GM21360 (cell line): ENCODE measurements around the gene NRG3.
"Not testable (repeated sequence)": the region's sequence is repeated elsewhere in the genome, so short reads cannot be mapped to it uniquely, and the experiment has no call there.

ENCODE experiments used
- ATAC-seq: cut with Tn5 transposase; IDR thresholded peaks from one replicate; pipeline ENCODE4 v1.9.1; 2021; ENCODE audit warnings: mild to moderate bottlenecking, moderate library complexity; ENCODE audit not compliant: unreplicated experiment

Gene NRG3

DNA sequence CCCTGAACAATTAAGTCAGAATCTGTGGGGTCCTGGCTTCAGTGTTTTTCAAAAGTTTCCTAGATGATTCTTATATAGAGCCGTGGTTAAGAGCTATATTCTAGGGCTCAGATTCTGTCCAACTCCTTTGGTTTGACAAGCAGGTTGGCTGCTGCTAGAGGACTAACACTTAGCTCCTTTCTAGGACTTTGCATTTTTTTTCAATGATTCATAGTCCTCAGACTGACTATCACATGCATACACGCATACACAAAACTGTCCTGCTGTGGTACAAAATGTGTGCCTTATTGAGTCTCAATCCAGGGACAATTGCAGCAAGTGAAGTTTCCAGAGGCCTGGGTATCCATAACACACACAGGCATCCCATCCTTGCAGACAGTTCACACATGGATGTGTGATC is 392.0 kb downstream of the NRG3 start:
- no peak for ATAC-seq

DNA sequence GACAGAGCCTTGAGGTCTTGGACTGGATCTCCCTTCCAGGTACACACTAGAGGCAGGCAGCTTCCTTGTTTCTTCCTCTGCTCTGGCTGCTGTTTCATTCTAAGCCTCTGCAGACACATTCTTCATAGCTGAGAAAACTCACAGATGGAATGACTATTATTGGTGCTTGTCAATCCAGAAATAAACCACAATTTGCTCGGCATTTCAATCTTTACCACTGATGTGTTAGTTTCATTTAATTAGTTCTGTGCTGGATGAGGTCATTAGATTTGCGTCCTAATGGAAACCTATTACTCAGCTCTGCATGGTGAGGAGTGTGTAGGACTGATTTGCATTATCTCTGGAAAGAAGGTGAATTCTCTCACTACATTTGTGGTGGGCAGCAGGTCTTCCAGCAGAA is 392.5 kb downstream of the NRG3 start:
- no peak for ATAC-seq

DNA sequence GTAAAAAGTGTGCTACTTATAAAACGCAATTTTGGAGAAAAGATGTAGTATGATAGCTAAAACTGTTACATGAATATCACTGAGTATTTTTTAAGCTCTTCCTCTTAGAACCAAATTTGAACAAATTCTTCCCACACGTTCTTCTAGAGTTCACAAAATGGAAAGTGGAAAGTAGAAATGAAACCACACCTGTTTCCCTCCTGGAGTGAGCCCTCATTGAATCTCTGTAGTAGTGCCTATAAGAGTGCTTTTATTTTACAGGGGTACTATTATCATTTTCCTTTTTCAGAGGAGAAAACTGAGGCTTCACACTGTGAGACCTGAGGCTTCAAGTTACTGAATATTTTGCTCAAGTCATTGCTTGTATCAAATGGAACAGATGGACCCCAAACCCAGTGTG is 393.0 kb downstream of the NRG3 start:
- ATAC-seq: no peak

DNA sequence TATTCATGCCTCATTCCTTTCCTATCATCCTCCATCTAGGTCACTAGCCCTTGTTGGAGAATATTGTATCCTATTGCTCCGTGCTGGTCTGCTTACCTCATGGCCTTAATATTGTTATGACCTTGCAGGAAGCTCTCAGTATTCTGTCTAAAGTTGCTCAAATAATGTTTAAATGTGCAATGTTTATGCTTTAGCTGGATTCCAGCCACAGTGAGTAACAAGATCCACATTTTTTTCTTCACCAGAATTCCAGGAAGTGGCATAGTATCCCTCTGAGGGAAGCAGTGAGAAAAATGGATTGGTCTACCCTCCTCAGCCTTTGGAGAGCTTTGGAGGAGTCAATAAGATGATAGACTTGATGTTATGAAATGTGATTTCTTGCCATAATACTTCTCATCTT is 402.6 kb downstream of the NRG3 start:
- ATAC-seq: no peak

DNA sequence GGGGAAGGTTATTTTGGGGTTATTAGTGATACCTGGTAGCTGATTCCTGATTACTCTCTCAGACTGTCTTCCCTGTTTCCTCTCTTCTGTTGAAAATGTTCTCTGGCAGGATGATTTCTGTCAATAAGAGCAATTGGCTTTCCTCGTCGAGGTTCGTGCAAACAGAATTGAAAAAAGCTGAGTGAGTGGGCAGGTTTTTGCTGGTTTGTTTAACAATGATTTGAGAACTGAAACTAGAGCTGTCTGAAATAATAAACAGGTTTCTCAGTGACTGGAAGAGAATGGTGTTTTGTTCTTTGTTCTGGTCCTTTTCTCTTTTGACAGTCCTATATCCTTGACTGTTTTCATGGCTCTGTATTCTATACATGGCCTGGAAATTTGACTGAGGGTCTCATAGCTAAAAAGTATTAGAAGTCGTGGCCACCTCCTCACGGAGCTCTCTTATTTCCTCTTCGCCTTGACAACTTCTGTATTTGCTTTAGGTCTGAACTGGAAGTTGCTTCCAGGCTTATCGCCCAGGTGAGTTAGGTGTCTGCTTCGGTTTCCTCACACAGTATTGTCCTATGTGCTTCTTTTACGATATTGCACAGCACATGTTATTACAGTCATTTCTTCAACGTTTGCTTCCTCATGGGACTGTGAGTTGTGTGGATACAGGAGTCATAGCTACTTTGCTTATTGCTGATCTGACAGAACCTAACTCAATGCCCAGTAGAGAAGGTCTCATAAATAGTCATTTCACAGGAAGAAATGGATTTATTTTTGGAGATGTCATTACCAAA is 403.6 kb downstream of the NRG3 start:
- ATAC-seq: no peak

DNA sequence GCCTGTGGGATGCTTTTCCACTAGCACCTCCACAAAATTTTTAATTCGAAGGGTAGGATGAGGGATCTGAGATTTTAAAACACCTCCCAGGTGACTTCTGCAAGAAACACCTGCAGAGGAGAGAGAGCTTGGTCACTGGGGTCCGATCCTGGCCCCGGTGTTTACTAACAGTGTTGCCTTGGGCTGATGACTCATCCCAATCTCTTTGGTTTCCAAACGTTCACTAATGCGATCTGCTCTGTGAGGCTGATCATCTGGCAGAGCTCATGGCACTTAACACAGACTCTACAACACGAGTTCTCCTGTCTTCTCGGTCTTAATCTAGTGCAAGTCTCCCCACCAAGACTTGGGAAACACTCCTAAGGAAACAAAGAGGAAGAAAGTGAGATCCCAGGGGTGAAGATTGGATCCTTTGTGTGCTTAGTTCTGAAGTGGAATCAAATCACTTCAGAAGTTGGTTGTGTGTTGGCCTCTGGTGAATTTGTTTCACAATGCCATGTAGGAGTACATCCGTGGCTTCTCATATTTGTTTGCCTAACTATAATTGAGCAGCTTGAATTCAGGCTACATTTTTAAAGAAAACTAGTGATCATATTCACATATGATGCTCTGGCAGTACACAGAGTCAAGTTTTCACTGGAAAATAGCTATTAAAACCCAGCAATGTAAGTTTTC is 407.9 kb downstream of the NRG3 start:
- ATAC-seq: no peak

DNA sequence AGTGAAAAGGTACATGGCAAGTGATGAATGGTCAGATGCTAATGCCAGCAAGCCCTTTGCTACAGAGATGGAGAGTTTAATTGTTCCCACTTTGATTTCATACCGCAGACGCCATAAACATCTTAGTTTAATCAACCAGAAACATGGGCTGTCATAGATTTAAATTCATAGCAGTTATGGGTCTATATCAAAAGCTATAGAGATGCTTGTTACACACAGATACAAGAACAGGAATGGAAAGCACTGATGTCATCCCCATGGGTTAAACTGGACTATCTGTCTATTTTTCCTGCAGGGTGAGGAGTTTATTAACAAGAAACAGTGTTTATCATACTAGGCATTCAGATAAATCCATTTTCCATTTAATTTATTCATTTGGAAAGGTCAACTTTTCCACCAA is 409.2 kb downstream of the NRG3 start:
- no peak for ATAC-seq

DNA sequence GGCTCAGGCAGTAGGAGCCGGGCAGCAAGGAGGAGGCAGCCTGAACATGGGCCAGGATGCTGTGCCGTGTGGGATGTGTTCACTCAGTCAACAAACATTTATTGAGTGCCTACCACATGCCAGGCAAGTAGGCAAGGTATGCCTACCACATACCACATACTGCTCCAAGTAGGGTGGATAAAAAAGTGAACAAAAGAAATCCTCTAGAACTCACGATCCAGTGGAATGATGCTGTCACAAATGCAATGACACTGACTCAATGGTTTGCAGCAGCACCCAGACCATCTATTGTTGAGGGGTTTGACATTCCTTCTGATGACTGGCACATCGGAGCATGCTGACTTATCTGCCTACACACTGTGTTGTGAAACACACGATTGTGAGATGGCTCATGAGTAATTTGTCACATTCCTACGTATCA is 413.5 kb downstream of the NRG3 start:
- ATAC-seq: no peak

DNA sequence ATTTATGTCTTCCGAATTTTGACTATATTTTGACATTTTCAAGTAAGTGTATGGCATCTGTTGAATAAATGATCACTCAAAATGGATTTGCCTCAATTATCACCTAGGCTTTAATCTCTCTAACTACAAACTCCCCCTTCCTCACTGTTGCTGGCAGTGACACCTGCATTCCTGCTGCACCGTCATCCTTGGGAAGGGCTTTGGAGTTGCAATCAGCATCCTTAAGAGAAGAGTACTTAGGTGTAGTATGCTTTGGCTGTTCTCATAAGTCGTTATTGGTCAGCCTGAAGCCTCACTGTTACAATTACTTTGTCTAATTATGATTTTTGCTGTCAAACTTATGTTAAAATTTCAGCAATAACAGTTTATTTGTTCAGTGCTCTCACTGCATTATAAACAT is 415.0 kb downstream of the NRG3 start:
- ATAC-seq: no peak

DNA sequence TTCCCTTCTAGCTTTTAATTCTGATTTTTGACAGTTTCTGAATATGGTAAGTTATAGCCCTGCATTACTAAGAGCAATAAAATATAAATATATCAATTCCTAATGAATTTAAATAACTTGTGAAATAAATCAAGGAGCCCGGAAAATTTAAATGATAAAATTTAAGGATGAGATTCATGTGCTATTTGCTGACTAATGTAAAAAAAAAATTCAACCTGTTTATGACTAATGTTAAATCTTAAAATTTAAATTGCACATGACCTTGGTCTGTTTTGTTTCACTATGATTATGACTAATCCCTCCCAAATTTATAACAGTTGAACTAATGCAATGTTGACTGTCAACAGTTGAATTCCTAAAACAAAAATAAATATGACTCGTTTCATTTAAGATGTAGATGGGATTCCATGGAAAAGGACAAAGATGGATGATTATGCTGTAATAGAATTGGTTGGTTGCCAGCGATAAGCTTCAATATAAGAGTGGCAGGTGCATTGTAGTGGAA is 419.9 kb downstream of the NRG3 start:
- ATAC-seq: no peak

DNA sequence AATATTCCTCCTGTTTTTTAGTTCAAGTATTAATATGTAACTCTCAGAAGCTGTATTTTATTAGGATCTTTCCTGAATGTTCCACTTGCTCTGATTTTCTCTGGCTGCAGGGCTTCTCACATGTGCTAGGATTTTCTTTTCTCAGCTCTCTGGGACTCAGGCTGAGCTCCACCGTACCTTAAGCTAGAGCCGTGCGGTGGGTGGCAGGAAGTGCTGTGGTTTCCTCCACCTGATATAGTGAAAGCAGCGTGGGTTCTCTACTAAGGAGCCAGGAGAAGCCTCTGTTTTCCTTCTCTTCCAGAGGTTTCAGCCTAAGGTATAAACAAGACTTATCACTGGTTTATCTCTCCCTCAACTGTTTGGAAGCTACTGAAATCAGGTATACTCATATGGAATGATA is 433.6 kb downstream of the NRG3 start:
- no peak for ATAC-seq

DNA sequence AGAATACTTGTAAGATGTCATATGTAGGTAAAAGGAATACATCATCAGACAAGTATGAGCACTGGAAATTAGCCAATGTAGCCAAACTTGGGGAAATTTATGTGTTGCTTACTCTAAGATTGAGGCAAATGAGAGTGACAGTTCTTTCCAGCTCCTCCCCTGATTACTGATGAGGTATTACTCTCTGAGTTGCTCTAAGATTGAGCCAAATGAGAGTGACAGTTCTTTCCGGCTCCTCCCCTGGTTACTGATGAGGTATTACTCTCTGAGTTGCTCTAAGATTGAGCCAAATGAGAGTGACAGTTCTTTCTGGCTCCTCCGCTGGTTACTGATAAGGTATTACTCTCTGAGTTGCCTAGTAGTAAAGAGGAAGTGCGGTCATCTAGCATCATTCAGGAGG is 435.8 kb downstream of the NRG3 start:
- no peak for ATAC-seq

DNA sequence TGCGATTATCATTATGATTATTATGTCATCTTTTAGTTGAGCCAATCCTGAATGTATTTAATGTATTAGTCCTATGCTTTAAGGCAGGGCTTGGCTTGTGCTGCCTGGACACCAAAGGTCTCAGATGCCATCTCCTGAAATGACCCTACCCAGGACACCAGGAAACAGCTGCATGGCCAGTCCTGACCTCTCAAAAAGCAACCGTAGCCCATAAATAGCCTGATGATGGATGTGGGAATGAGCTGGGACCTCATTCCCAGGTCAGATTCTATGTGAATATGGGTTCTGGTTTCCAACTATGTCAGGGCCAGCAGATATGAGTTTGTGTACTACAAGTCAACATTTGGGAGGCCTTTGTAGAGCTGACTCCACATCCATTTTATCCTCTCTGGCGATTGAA is 438.4 kb downstream of the NRG3 start:
- no peak for ATAC-seq

DNA sequence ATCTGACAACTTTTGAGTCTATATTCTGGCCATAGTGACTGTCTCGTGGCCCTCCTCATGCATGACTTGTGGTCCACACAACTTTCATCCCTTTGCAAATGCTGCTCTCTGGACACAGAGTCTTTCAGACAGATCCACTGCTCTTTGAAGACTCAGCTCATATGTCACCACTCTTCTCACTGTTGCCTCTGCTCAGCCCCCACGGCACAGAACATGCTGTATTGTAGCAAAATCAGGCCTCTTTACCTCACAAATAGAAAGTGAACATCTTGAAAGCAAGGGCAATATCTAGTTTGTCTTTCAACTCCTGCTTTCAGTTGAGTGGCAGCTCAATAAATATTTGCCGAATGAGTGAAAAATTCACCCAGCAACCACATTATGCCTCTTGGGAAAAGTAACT is 443.5 kb downstream of the NRG3 start:
- ATAC-seq: no peak

DNA sequence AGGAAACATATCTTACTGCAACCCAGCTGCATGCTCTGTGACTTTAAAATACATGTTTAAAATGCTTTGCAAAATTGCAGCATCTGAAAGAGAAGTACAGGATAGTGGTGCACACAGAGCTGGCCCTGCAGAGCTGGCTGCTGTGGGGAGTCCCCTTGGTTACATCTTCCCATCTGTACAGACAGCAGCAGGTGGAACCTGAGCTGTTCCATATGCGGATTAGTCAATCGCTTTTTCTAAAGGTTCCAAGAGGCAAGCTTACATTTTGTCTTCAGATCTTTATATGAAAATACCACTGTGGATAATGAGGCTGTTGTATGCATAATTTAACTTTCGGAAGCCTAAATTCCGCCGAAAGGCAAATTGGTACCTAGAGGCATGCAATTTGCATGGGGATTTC is 444.1 kb downstream of the NRG3 start:
- ATAC-seq: no peak

DNA sequence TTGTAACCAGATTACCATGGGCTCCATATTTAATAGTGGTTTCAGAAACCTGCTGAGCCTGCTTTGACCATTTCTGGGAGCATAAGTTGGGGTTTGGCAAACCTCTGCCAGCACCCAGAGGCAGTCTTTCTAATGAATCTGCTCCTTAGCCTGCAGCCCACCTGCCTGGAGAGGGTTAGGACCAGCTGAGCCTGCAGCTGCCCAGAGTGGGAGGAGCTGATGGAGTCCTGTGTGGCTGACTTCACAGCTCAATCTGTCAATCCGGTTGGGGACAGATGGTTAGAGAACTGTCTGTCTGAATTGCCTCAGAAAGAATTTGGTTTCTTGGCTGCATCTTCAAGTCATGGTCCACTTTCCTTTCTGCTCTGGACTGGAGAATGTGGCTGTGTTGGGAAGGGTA is 444.6 kb downstream of the NRG3 start:
- ATAC-seq: no peak

DNA sequence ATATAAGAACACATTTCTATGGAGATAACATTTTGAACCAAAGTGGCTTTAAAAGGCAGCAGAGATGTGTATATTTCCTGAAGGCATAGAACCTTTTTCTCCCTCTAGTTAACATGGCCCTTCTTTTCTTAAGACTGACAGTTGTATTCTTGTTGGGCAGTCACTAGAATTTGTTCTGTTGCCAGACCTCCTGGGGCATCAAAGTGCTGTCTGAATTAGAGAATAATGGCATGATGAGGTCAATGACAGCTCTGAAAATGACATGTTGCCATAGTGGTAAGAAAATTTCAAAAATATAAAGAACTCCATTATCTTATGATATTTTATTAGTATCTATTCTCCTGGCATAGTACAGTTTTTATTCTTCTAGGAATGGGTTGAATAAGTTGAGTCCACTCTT is 446.7 kb downstream of the NRG3 start:
- ATAC-seq: no peak

DNA sequence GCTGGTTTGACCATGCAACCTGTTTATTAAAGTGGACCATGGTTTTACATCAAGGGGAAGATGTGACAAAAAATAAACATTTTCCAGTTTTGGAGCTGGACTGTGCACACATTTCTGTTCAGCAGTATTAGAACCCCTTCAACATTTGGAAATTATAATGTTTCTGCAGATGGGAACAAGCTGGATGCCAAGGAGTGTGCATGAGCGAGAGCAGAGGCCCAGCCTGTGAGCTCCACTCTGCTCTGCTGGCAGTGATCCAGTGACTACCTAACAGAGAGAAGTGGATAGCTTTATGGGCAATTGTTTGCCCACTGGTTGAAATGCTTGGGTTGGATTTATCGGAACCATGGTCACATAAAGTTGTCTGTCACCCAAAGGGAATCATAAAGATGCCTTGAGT is 456.7 kb downstream of the NRG3 start:
- no peak for ATAC-seq

DNA sequence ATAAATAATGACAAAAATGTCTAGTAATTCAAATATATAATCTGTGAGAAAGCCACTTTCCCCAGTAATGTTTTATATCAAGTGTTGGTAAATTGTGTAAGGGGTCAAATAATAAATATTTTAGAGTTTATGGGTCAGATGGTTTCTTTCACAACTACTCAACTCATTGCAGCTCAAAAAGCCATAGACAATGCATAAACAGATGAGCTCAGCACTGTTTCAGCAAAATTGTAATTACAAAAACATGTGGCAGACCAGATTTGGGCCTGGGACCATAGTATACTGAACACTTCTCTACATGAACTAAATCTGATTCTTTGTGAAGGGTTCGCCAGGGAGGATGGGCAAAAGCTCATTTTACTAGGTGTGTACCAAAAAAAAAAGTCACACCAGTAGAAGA is 460.8 kb downstream of the NRG3 start:
- no peak for ATAC-seq

DNA sequence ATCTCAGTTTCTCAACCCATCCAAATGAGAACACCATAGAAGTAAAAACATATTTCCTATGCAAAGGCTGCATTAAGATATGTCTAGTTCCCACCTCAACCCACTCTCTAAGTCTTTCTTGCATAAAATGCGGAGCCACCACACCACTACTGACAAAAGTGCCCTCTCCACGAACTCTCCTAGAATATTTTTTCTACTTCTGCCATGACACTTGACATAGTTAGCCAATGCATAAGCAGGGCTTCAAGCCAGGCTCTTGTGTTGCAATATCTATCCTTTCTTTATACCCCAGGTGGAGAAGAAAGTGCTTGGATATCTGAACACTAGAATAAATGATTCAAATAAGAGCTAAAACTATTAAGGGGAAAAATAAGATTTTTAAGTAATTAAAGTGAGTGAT is 465.2 kb downstream of the NRG3 start:
- ATAC-seq: no peak

DNA sequence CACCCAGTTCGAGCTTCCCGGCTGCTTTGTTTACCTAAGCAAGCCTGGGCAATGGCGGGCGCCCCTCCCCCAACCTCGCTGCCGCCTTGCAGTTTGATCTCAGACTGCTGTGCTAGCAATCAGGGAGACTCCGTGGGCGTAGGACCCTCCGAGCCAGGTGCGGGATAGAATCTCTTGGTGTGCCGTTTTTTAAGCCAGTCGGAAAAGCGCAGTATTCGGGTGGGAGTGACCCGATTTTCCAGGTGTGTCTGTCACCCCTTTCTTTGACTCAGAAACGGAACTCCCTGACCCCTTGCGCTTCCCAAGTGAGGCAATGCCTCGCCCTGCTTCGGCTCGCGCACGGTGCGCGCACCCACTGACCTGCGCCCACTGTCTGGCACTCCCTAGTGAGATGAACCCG is 474.6 kb downstream of the NRG3 start:
- not testable (repeated sequence) for ATAC-seq

DNA sequence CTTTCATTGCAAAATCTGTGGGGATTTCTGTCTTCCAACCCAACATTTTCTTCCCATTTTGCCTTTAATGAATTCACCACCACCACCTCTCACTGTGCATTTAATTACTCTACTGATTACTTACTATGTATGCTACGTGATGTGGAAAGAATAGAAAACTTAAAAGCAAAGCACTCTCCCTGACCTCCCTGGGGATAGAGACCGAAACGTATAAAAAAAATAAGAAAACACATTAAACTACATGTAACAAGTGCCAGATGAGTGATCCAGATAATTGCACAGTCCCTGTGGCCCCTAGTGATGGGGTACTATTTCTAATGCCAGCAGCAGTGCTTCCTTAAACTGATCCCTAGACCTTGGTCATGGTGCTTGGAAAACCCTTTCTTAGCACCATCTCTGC is 478.4 kb downstream of the NRG3 start:
- ATAC-seq: no peak
